ENCODE data around the gene ZNF598. TPM values are rescaled to one million over a fixed set of nuclear protein-coding genes. Genes with fewer than 3 reads are reported as not detected.

ZNF598 gene
- total and polyA plus RNA-seq, 7 experiments from 2014 or later, result 1.9 to 63.2 (median 46.0) TPM

DNA sequence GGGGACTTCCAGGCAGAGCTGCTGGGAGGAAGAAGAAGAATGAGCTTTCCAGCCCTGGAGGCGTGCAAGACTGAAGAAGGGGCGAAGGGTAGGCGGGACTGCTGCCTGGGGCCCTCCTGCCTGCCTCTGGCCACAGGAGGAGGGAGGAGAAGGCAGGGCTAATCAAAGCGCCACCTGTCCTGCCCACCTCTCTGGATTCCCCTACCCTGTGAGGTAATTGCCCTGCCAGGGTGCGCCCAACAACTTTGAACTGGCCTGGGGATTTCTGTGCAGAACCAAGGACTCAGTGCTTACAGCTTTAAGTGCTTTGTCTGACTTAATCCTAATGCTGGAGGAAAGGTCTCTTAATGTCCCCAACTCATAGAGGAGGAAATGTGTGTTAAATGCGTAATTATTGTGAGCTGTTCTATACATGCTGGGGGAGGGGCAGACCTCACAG is 28.2 kb downstream of the ZNF598 start, which contains the start of gene NOXO1:
NOXO1 (minus strand) TSS at position 72 of the 439 bp plus-strand sequence. CDS start 290 bp downstream, outside the sequence.
- peaks cover 0 to 35% (median 0%) of the 10 kb centered on the region in 3 experiments for H3K36me3 ChIP-seq (ENCODE audit: control insufficient read depth in 2 of 3, insufficient read depth in 3 of 3, low read length in 3 of 3)
- no peak within 1 kb of the TSS for H3K4me3 ChIP-seq (ENCODE audit: low read length)
- H3K4me1 Mint-ChIP-seq, result peaks cover 0 to 26% (median 14%) of the 10 kb centered on the region in 7 donors
- H3K4me1 ChIP-seq (ENCODE audit: control insufficient read depth in 2 of 2, insufficient read depth in 2 of 2, low read length in 2 of 2), result peaks cover 0 to 13% of the 10 kb centered on the region in 2 donors
- ATAC-seq (no peak), DNase-seq (no peak)
- peaks cover 0 to 3% of the 10 kb centered on the region in 2 donors for H3K27me3 ChIP-seq (ENCODE audit: control insufficient read depth in 2 of 2, insufficient read depth in 2 of 2, low read length in 2 of 2)
- intact Hi-C loops (cut with micrococcal nuclease), result no loop called here
- CTCF ChIA-PET, result no interaction called here
- peaks cover 0 to 9% (median 6%) of the 10 kb centered on the region in 5 donors for H3K36me3 Mint-ChIP-seq
- POLR2A ChIA-PET, result interaction anchor here (1.1 to 11.4 kb wide), 4 partner anchors 10 to 20 kb away, joined by 4 to 61 read pairs (median 22); partner anchors contain the start of genes RPS2 and TBL3
- no peak within 1 kb of the TSS for H3K27ac Mint-ChIP-seq
- peak within 1 kb of the TSS in 7 of 10 donors; percentile 23 to 83 (median 49) for H3K4me3 Mint-ChIP-seq
- H3K9me3 ChIP-seq (ENCODE audit: control insufficient read depth in 2 of 3, low read length in 3 of 3), result no peaks in the 10 kb centered on the region
- no peak within 1 kb of the TSS for H3K27ac ChIP-seq (ENCODE audit: low read depth, low read length)
- H3K9me3 Mint-ChIP-seq, result no peaks in the 10 kb centered on the region
- peaks cover 1 to 32% (median 8%) of the 10 kb centered on the region in 5 donors for H3K27me3 Mint-ChIP-seq

GRCh38 chr16:1980770-1981087 is 28.9 kb downstream of the ZNF598 start:
- H3K36me3 ChIP-seq (ENCODE audit: control insufficient read depth in 2 of 3, insufficient read depth in 3 of 3, low read length in 3 of 3), result peaks cover 0 to 35% (median 0%) of the 10 kb centered on the region in 3 experiments
- Mint-ChIP-seq H3K27ac (no peak overlapping the region), H3K27me3 (peaks cover 0 to 32% (median 8%) of the 10 kb centered on the region in 5 donors), H3K4me3 (no peak overlapping the region), H3K9me3 (no peaks in the 10 kb centered on the region), H3K36me3 (peaks cover 0 to 12% (median 7%) of the 10 kb centered on the region in 5 donors), H3K4me1 (peaks cover 0 to 24% (median 14%) of the 10 kb centered on the region in 7 donors)
- intact Hi-C loops (cut with micrococcal nuclease), result no loop called here
- no peak overlapping the region for H3K27ac ChIP-seq (ENCODE audit: low read depth, low read length)
- POLR2A ChIA-PET, result interaction anchor here (0.9 to 11.4 kb wide), 5 partner anchors 9 to 174 kb away, joined by 4 to 61 read pairs (median 16); partner anchors contain the start of genes RPS2 and TBL3
- H3K4me3 ChIP-seq (ENCODE audit: low read length), result no peak overlapping the region
- DNase-seq, result no peak
- peaks cover 0 to 3% of the 10 kb centered on the region in 2 donors for H3K27me3 ChIP-seq (ENCODE audit: control insufficient read depth in 2 of 2, insufficient read depth in 2 of 2, low read length in 2 of 2)
- peaks cover 0 to 13% of the 10 kb centered on the region in 2 donors for H3K4me1 ChIP-seq (ENCODE audit: control insufficient read depth in 2 of 2, insufficient read depth in 2 of 2, low read length in 2 of 2)
- ATAC-seq, result no peak
- H3K9me3 ChIP-seq (ENCODE audit: control insufficient read depth in 2 of 3, low read length in 3 of 3), result no peaks in the 10 kb centered on the region
- CTCF ChIA-PET, result no interaction called here

DNA sequence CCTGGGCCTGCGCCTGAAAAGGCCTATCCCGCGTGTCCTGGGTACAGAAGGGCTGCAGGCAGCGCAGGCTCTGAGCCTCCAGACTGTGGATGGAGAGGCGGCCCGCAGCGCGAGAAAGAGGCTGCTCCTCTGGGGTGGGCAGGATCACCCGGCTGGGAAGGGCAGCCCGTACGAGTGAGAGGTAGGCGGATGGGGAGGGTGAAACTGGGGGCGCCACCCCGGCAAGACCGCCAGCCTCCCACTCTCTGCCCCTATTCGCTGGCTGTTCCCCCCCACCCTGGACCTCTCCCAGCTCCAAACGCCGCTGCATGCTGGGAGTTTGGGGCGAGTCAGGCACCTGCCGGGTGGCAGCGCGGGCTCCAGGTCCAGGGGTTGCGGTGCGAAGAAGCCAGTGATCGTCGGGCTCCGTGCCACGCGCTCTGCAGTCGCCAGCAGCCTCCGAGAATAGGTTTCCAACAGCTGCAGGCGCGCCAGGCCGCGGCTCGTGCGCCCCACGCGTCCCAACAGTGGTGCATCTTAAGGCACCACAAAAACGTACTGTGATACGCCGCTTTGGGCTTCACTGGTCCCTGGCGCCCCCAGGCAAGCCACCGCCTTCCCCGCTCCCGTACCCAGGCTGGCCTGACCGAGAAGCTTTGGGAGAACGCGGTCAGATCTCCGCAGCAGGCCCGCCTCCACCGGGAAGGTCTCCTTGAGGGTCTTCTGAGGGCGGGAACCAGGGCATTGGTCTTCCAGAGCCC is 29.4 kb downstream of the ZNF598 start:
- peaks cover 0 to 16% (median 7%) of the 10 kb centered on the region in 5 donors for H3K36me3 Mint-ChIP-seq
- peaks cover 0 to 32% (median 8%) of the 10 kb centered on the region in 5 donors for H3K27me3 Mint-ChIP-seq

GRCh38 chr16:1979271-1980029 is 30.2 kb downstream of the ZNF598 start:
- Mint-ChIP-seq H3K9me3 (no peaks in the 10 kb centered on the region), H3K4me3 (peak overlapping the region in 1 of 10 donors; percentile 28), H3K4me1 (peaks cover 0 to 16% (median 8%) of the 10 kb centered on the region in 7 donors), H3K27me3 (peaks cover 0 to 32% (median 8%) of the 10 kb centered on the region in 5 donors), H3K36me3 (peaks cover 0 to 22% (median 7%) of the 10 kb centered on the region in 5 donors), H3K27ac (no peak overlapping the region)
- Histone ChIP-seq H3K27ac (ENCODE audit: low read depth, low read length) (no peak overlapping the region), H3K4me1 (ENCODE audit: control insufficient read depth in 2 of 2, insufficient read depth in 2 of 2, low read length in 2 of 2) (peaks cover 0 to 6% of the 10 kb centered on the region in 2 donors), H3K4me3 (ENCODE audit: low read length) (no peak overlapping the region), H3K36me3 (ENCODE audit: control insufficient read depth in 2 of 3, insufficient read depth in 3 of 3, low read length in 3 of 3) (peaks cover 0 to 45% (median 0%) of the 10 kb centered on the region in 3 experiments), H3K9me3 (ENCODE audit: control insufficient read depth in 2 of 3, low read length in 3 of 3) (no peaks in the 10 kb centered on the region), H3K27me3 (ENCODE audit: control insufficient read depth in 2 of 2, insufficient read depth in 2 of 2, low read length in 2 of 2) (peaks cover 0 to 3% of the 10 kb centered on the region in 2 donors)
- peak; percentile 12 for ATAC-seq
- ChIA-PET CTCF (no interaction called here), POLR2A (interaction anchor here (0.6 to 11.4 kb wide), 3 partner anchors 16 to 573 kb away, joined by 3 to 61 read pairs (median 8); partner anchors contain the start of genes RPS2 and TRAF7)
- no peak for DNase-seq
- intact Hi-C loops (cut with micrococcal nuclease), result no loop called here

More for the DNA sequence above, 29.4 kb downstream of the ZNF598 start:
- no peaks in the 10 kb centered on the region for H3K9me3 Mint-ChIP-seq
- no peak overlapping the region for H3K27ac ChIP-seq (ENCODE audit: low read depth, low read length)
- ChIA-PET CTCF (no interaction called here), POLR2A (interaction anchor here (0.9 to 11.4 kb wide), 4 partner anchors 9 to 175 kb away, joined by 4 to 61 read pairs (median 16); partner anchors contain the start of genes RPS2 and TBL3)
- ATAC-seq (no peak), DNase-seq (no peak)
- H3K27me3 ChIP-seq (ENCODE audit: control insufficient read depth in 2 of 2, insufficient read depth in 2 of 2, low read length in 2 of 2), result peaks cover 0 to 3% of the 10 kb centered on the region in 2 donors
- intact Hi-C loops (cut with micrococcal nuclease), result no loop called here
- H3K9me3 ChIP-seq (ENCODE audit: control insufficient read depth in 2 of 3, low read length in 3 of 3), result no peaks in the 10 kb centered on the region
- peaks cover 0 to 37% (median 0%) of the 10 kb centered on the region in 3 experiments for H3K36me3 ChIP-seq (ENCODE audit: control insufficient read depth in 2 of 3, insufficient read depth in 3 of 3, low read length in 3 of 3)
- no peak overlapping the region for H3K4me3 ChIP-seq (ENCODE audit: low read length)
- peak overlapping the region in 1 of 10 donors; percentile 28 for H3K4me3 Mint-ChIP-seq
- H3K4me1 ChIP-seq (ENCODE audit: control insufficient read depth in 2 of 2, insufficient read depth in 2 of 2, low read length in 2 of 2), result peaks cover 0 to 13% of the 10 kb centered on the region in 2 donors
- no peak overlapping the region for H3K27ac Mint-ChIP-seq
- peaks cover 0 to 19% (median 13%) of the 10 kb centered on the region in 7 donors for H3K4me1 Mint-ChIP-seq

DNA sequence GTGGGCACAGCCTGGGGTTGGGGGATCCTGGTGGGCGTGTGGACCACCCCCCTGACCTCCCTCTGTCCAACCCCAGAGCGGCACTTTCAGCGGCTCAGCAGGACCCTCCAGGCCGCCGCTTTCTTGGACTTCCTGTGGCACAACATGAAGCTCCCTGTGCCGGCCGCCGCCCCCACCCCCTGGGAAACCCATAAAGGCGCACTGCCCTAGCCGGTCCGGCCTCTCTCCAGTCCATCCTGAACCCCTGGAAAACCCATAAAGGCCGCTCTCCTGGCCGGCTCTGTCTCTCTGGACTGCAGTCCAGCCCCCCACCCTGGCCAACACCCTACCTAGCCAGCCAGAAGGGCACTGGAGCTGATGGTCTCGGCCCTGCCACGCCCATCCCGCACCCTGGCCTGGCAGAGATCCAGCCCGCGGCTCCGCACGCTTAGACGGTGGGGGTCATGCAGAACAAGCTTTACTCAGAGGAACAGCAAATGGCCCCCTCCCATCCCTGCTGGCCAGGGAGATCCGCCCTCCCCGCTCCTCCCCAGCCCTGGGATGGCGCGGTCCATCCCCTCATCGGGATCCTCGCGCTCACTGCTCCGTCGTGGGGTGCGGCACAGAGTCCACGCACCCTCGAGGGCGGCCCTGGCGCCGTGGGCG is 31.0 kb downstream of the ZNF598 start:
- ATAC-seq, result no peak
- Mint-ChIP-seq H3K27ac (no peak overlapping the region), H3K36me3 (peaks cover 0 to 22% (median 7%) of the 10 kb centered on the region in 5 donors), H3K4me3 (no peak overlapping the region), H3K4me1 (peaks cover 0 to 16% (median 8%) of the 10 kb centered on the region in 7 donors), H3K9me3 (no peaks in the 10 kb centered on the region), H3K27me3 (peaks cover 0 to 32% (median 8%) of the 10 kb centered on the region in 5 donors)
- H3K27ac ChIP-seq (ENCODE audit: low read depth, low read length), result no peak overlapping the region
- ChIA-PET CTCF (interaction anchor here (1.6 kb wide), 1 partner anchor 162 kb away, joined by 5 read pairs; no protein-coding TSS in a partner anchor), POLR2A (interaction anchor here (0.6 to 11.4 kb wide), 3 partner anchors 15 to 572 kb away, joined by 3 to 61 read pairs (median 8); partner anchors contain the start of genes RPS2 and TRAF7)
- intact Hi-C loops (cut with micrococcal nuclease), result no loop called here
- H3K4me1 ChIP-seq (ENCODE audit: control insufficient read depth in 2 of 2, insufficient read depth in 2 of 2, low read length in 2 of 2), result peaks cover 0 to 6% of the 10 kb centered on the region in 2 donors
- no peaks in the 10 kb centered on the region for H3K9me3 ChIP-seq (ENCODE audit: control insufficient read depth in 2 of 3, low read length in 3 of 3)
- H3K4me3 ChIP-seq (ENCODE audit: low read length), result no peak overlapping the region
- peaks cover 0 to 3% of the 10 kb centered on the region in 2 donors for H3K27me3 ChIP-seq (ENCODE audit: control insufficient read depth in 2 of 2, insufficient read depth in 2 of 2, low read length in 2 of 2)
- peaks cover 0 to 50% (median 0%) of the 10 kb centered on the region in 3 experiments for H3K36me3 ChIP-seq (ENCODE audit: control insufficient read depth in 2 of 3, insufficient read depth in 3 of 3, low read length in 3 of 3)
- DNase-seq, result no peak

All from naive thymus-derived CD4-positive, alpha-beta T cell (primary cell).